Colon (tissue), 2 donors: Measurements from ENCODE around the gene GORASP1.

Source experiments
- FAIRE-seq: peaks from 2 replicates; lab custom pipeline; 2012; peaks lifted over from hg19 to GRCh38; lab: Jason Lieb, UNC
- donor health status: control.
- donor health status: control.

Gene GORASP1

DNA sequence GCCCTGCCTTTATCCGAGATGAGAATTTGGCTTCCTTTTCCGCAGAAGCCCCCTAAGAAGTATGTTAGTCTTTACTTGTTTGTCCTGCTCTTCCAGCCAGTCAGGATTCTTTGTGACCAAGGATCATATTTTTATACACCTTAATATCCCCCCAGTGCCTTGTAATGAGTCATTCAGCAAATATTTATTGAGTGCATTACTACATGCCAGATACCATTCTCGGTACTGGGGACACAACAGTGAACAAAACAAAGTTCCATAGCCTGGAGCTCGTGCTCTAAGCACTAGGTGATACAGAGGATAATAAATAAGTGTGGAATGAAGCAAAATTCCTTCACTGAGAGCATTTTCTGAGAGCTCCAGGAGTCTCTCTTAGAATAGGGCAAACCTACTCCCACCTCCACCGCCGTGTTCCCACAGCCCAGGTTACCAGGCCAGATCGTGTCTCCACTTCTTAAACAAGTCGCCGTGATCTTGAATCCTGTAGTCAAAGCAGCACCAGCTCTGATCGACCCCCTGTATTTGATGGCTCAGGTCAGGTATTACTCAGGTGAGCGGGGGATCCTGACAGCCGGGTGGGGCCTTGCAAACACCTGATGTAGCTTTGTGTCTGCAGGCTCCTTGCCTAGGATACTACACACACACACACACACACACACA, 18.5 kb upstream of the GORASP1 start:
- FAIRE-seq = no peak

DNA sequence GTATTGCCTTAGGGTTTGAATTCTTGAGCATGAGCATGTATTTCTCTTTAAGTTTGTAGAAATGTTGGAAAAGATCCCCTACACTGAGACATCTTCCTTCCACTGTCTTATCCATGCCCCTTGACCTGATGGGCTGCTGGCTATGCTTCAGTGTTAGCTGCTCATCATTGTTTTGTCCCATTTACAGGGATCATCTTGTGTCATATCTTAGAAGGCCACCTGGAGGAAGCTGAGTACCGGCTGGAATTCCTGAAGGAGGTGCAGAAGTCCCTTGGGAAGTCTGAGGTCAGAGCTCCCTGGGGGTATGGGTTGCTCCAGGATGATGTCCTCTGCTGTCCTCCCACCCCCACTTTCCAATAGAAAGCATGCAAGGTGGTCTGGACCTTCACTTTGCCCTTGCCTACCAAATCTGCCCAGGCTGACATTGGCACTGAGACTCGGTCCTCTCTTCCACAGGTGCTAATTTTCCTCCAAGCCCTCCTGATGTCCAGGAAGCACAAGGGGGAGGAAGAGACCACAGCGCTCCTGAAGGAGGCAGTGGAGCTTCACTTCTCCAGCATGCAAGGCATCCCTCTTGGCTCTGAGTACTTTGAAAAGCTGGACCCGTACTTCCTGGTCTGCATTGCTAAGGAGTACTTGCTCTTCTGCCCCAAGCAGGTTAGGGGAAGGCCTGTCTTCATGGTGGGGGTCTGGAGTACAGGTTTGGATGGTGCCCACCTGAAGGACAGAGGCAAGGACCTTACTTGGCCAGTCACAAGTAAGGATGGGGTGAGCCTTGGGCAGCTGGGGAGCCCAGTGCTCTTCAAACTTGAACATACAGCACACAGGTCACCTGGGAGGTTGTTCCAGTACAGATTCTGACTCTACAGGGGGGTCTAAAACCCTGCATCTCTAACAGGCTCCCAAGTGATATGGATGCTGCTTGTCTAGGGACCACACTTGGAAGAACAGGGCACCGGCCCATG, 17.7 kb upstream of the GORASP1 start:
- no peak for FAIRE-seq

DNA sequence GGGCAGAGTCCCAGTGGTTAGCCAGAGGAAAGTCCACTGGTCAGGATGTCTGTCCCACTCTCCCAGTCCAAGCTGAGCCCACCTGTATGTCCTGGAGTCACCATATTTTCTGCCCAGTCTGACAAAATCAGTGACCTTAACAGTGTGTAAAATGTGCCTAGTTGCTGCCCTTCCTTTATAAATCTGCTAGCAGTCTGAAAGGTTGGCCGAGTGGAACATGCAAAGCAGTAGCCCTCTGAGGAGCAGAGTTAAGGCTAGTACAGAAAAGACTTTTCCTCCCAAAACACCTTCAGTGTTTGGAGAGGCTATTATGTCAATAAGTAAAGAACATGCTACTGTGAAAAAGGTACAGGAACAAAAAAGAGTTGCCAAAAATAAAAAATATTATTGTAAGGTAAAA, 15.4 kb upstream of the GORASP1 start:
- no peak for FAIRE-seq

GRCh38 chr3:39121621-39122020, 14.2 kb upstream of the GORASP1 start:
- no peak for FAIRE-seq

DNA sequence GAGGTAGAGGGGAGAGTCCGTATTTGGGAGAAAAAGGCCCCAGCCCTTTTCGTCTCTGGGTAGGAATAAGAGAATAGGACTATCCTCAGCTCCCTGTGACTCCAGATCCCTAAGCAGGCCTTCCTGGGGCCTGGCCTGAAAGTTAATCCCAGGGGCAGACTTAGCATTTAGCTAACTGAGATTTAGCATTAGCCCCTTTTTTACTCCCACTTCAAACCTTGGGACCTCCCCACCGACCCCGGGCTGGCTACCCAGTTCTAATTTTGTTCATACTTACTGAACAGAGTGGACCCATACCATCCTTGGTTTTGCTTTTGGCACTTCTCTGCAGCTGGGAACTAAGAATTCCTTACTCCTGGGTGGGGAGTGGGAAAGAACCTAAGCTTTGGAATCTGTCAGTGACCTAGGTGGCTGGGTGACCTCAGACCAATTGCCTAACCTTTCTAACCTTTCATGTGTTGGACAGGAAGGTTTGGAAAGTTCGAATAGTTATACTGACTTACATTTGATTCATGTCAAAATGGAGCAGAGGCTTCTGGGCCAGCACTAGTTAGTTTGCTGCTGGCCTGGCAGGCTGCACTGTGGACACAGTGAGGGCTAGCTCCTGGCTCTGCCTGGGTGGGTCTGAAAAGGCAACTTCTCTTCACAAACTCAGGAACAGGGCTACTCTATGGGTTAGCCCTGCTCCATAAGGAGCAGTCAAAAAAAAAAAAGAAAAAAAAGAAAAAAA, 11.7 kb upstream of the GORASP1 start:
- FAIRE-seq = no peak

GRCh38 chr3:39118079-39118478, 10.7 kb upstream of the GORASP1 start:
- no peak for FAIRE-seq

DNA sequence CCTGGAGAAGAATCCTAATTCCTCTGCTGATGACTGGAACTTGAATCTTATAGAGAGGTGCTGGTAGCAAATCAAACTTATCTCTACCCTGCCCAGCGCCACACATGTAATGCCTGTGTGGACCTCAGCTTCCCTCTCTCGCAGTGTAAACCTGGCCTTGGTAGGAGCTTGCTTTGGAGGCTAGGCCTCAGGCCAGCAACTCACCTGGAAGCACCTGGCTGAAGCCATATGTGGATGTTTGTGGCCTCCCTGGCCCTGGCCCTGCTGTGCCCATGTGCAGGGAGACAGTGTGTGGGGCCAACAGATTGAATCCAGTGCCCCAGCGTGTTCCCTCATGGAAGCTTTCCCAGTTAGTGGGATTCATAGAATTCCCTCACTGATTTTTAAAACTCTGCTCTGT, 8.4 kb upstream of the GORASP1 start:
- no peak for FAIRE-seq

GRCh38 chr3:39114456-39114855, 7.0 kb upstream of the GORASP1 start:
- FAIRE-seq = no peak

DNA sequence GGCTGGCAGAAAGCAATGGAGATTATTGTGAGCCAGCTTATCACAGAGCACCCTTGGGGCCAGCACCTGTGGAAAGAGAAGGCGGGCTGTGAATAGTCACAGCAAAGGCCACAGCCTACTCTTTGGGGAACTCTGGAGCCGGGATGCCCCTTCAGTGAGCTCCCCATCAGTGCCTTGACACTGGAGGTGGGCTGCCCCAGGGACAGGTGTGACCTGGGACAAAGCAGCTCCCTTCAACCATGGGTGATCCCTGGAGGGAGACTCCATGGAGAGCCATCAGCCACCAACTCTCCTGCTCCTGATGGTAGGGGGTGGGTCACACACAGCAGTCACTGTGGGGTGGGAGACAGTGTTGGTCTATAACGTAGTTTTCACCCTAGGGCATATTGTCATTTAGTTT, 5.9 kb upstream of the GORASP1 start:
- no peak for FAIRE-seq

DNA sequence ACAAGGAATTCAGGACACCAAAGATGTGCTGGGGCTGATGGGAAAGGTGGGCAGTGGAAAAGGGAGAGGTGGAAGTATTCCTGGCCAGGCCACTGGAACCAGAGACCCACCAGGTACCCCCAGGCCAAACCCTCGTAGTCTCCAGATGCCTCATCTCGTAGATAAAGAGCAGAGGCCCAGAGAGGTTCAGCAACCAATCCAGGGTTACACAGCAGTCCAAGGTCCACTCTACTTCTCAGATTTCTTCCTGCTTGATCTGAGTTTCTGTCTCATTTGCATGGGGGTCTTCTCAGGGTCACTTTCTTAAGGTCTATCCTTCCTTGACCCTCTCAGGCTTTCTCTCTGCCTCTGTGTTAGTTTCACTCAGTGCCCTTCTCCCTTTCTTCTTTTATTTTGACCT, 5.1 kb upstream of the GORASP1 start:
- FAIRE-seq = no peak

DNA sequence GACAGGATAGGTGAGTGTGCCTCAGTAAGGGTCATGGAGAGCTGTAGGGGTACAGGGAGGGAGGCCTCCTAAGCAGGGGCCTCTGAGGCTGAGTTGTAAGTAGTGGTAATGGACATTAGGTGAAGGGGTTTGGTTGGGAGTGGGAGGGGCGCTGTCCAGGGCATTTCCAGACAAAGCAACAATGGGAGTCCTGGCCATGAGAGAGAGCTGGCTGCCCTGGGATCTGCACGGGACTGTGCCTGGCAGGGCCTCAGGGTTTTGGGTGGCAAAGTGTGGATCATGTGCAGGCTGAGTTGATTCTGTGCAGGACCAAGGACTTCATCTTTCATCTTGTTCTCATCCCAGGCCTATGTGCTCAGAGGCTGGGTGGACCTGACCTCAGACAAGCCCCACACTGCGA, 4.7 kb upstream of the GORASP1 start:
- FAIRE-seq = no peak

DNA sequence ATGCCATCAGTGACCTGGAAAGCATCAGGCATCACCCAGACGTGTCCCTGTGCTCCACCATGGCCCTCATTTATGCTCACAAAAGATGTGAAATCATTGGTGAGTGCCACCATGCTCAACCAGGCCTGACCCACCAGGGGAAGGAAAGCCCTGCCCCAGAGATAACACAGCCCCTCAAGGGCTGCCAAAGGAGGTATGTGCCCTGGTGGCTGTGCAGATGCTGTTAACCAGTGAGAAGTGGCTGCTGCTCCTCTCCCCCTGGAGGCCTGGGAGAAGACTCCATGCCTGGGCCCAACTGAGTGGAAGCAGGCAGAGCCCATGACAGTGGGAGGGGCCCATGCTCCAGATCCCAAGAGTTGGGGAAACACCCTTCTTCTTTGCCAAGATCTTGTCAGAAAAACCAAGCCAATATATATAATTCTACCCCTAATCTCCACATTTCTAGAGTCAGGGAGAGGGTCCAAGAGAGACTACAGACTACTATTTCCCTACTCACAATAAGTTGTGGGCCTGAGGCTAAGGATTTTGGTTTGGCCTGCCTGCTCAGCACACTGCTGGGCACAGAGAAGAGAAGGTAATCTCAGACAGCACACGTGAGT, 2.7 kb upstream of the GORASP1 start:
- no peak for FAIRE-seq

DNA sequence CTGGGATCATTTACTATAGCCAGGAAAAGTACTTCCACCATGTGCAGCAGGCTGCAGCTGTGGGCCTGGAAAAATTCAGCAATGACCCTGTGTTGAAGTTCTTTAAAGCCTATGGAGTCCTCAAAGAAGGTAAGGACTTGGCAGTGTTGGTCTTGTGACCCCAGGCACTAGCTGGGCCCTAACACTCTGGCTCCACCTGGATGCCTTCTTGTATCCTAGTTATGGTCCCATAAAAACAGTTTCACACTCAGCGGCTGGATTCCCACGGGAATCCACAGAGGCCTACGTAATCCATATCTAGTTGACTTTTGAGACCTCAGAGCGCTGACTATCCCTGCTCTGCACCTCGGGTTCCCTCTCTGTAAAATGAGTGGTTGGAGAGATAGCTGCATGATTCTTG, 1.7 kb upstream of the GORASP1 start:
- no peak for FAIRE-seq

DNA sequence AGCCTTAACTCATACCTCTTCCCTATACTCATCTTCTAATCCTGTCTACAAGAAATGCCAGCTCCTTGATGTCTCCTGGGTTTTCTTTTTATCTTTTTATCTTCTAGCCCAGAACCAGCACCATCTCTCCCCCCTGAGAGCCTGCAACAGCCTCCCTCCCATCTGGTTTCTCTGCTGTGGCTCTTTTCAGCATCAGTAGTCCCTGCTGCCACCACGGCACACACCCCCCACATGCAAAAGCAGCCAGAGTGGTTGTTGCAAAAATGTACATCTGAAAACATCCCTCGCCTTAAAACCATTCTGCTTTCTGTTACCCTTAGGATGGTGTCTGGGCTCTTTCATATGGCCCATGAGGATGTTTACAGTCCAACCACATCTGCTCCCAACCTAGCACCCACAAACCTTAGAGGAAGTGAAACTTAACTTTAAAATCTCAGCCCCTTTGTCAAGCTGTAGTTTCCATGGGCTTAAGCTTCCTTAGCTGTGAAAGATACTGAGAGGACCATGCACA, 828 bp upstream of the GORASP1 start:
- FAIRE-seq = no peak

- no peak for FAIRE-seq
These were observed 508 bp downstream of the GORASP1 start for GRCh38 chr3:39106851-39107387.

DNA sequence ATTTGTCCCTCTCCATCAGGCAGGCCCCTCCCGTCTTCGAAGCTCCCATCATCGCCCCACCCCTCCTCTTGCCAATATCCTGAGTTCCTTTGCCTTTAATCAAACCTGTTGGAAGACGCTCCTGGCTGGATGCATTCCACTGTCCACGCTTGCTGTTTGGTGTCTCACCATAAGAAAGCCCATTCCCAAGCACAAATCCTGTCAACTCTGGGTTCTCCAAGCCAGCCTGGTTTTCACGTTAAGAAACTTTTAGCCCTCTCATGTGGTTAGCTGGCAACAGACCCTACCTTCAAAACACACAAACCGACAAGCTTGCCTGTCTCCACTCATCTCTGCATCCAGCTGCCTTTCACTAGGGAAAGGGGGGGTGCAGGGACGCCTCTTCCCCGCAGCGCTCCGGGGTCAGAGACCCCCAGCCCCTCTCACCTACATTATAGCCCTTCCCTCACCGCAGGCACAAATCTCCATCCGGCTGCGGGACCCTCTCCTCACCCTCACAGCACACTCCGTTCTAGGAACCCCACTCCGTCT, 1.1 kb downstream of the GORASP1 start:
- no peak for FAIRE-seq

DNA sequence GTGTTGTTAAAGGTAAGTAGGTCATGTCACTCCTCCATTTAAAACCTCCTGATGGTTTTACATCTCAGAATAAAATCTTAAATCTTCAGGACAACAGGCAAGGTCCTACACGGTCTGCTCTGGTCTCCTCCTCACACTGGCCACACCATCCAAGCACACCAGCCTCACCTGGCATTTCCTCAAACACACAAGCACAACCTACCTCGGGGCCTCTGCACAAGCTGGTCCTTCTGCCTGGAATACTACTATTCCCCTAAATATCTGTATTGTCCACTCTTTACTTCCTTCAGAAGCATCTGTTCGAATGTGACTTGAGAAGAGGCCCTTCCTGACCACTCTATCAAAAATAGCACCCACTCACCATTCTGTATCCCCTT, 1.8 kb downstream of the GORASP1 start:
- no peak for FAIRE-seq

DNA sequence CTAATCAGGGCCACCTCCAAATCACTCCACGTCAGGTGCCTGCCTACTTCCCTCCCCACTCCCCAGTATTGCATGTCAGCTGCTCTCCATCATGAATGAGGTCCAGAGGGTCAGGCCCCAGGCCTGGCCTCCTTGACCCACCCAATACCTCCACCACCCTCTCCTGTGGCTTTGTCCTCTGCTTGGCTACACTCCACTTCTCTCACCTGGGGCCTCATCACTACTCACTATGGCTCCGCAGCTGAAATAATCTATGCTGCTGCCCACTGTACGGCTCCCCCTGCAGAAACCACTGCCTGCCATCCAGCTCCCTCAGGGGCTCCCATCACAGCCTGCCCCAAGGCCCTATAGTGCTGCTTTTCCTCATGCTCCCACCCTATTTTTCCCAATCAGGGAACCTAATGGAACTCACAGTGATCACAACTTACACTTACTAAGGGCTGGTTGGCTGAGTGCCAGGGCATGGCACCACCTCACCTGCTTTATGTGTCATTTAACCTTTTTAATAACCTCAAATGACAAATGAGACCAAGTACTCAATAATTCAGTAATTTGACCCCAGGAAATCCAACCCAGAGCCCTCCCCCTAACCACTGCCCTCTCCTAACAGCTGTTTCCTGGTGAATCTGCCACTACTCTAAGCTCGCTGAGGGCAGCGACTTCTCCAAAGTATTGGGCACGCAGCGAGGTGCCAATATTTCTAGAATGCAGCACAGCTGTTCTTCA, 2.3 kb downstream of the GORASP1 start:
- no peak for FAIRE-seq

DNA sequence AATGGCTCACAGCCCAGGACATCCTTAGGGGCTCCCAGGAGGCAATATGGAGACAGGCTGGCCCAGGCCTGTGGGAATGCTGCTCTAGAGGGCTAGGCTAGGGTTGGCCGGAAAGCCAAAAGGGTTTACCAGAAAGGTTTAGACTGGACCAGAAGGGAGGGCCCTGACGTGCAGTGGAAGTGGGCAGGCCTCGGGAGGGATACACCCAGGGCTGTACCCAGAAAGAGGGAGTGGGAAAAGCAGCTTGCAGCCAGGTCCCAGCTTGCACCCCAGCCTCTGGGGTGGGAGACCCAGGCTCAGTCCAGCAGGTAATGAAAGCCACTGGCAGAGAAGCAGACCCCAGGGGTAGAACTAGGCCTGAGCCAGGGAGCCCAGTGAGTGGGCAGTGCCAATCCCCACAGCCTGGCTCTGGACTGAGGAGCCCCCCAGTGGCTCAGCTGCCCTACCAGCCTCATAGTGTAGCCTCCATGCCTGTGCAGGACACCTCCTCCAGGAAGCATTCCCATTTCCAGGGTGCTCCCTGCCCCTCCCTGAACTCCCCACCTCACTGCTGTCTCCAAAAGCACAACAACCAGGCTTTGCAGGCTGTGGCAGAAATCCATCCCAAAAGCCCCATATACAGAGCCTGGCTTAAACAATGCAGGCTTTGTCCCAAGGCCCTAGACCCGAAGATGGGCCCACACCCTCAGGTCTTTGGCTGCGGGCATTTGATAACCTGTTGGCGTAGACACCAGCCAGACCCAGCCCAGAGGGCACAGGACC, 3.5 kb downstream of the GORASP1 start:
- no peak for FAIRE-seq

GRCh38 chr3:39103324-39103693, 4.1 kb downstream of the GORASP1 start:
- FAIRE-seq = no peak
